Heart left ventricle (tissue), 16 donors: Measurements from ENCODE around the gene TTC24. TPM values are rescaled to one million over a fixed set of nuclear protein-coding genes. Genes with fewer than 3 reads are reported as not detected.

Experiments used
- ATAC-seq, 4 donors: fragments of 200-7000 bp; cut with Tn5 transposase; one replicate each; pipeline ENCODE4 v1.9.1; 2020 to 2022; ENCODE audit warnings: moderate library complexity in 4 of 4, mild to moderate bottlenecking in 3 of 4, moderate number of reproducible peaks in 1 of 4
- DNase-seq, 5 donors: peaks; one replicate each; pipeline ENCODE4 v3.0.0-alpha.2; 2020
- H3K27ac ChIP-seq, 12 donors: fragments of 200-600 bp; sonication (generic) in 4 of 12; one replicate each; pipeline versions ENCODE4 v1.5.0 to v1.8.0; 2016 to 2022; ENCODE audit warnings: mild to moderate bottlenecking in 2 of 12
- H3K27me3 ChIP-seq, 9 donors: fragments of 200-600 bp; sonication (generic) in 2 of 9; one replicate each; pipeline versions ENCODE4 v1.5.1 to v1.8.0; 2016 to 2022; ENCODE audit warnings: mild to moderate bottlenecking in 3 of 9
- H3K36me3 ChIP-seq, 9 donors: fragments of 200-600 bp; sonication (generic) in 2 of 9; one replicate each; pipeline versions ENCODE4 v1.5.0 to v1.8.0; 2018 to 2022; ENCODE audit warnings: mild to moderate bottlenecking in 2 of 9
- H3K4me1 ChIP-seq, 12 donors: fragments of 200-600 bp; sonication (generic) in 4 of 12; one replicate each; pipeline versions ENCODE4 v1.5.0 to v1.8.0; 2016 to 2022; ENCODE audit warnings: mild to moderate bottlenecking in 3 of 12
- H3K4me3 ChIP-seq, 12 donors: fragments of 200-600 bp; sonication (generic) in 4 of 12; one replicate each; pipeline versions ENCODE4 v1.5.0 to v1.8.0; 2017 to 2022; ENCODE audit warnings: mild to moderate bottlenecking in 9 of 12, moderate library complexity in 4 of 12
- H3K9me3 ChIP-seq, 12 donors: fragments of 200-600 bp; sonication (generic) in 4 of 12; one replicate each; pipeline versions ENCODE4 v1.5.0 to v1.8.0; 2016 to 2022; ENCODE audit warnings: mild to moderate bottlenecking in 1 of 12
- POLR2A ChIP-seq, 2 donors: fragments of 450-650 bp; IDR thresholded peaks; one replicate each; pipeline ENCODE4 v1.6.1; 2017; ENCODE audit warnings: antibody characterized with exemption in 2 of 2, mild to moderate bottlenecking in 2 of 2, moderate library complexity in 2 of 2
- whole genome bisulfite sequencing, 4 donors: extraction: QIAGEN DNeasy Blood & Tissue Kit in 2 of 4; methylation state at CpG; one replicate each; pipeline versions ENCODE4 v1.1.5 to v1.1.7; 2013 to 2018; 5-methylcytosine and 5-hydroxymethylcytosine counted together
- intact Hi-C, 10 donors: fragments of 100-400 bp; cut with DNase I; formaldehyde crosslinking; loops; one replicate each; pipeline versions ENCODE4 v1.11.1 to v1.14.2; 2022
- polyA plus RNA-seq, 2 donors: library from polyadenylated mRNA; stranded (reverse); fragments of 200-250 nt; gene quantifications; one replicate each; pipeline ENCODE4 v1.2.3, GENCODE V29; 2013
- total RNA-seq, 9 donors: library from RNA; depleted of rRNA in 2 of 9; stranded (reverse); fragments of >200 nt in 2 of 9; fragmentation: NEBNext Ultra II Directional in 3 of 9; extraction: Animal tissue kit (Norgen Biotek cat#: 25700) in 3 of 9; gene quantifications; one replicate each; pipeline versions ENCODE4 v1.1.0 to v1.2.4, GENCODE V29; 2016 to 2023
- TF ChIP-seq, protein P1 (sequence below), 12 donors: fragments of 200-600 bp; sonication (generic) in 4 of 12; IDR thresholded peaks; one replicate each; pipeline versions ENCODE4 v1.5.0 to v1.8.0; 2018 to 2022; ENCODE audit warnings: antibody characterized with exemption in 12 of 12, mild to moderate bottlenecking in 5 of 12
- donor health status: ischemic (EF 13 %, LVEDD 7.1; RV severe dilation, severe dysfunction).
- donor health status: healthy with polysubstance abuse.
- donor health status: DM: no; HTN: yes; CAD: no.
- donor health status: DM: no; HTN: no; CAD: no.
- donor health status: ischemic (EF 25% LVEDD 6.9; RV normal size, moderate dysfunction).
- donor health status: ischemic (EF 25% LVEDD 5.7; RV mildly dilated, moderate dysfunction).
- donor health status: healthy.
- donor health status: DM: yes; HTN: yes; CAD: no.
- donor health status: ischemic (EF 35%, LVEDD 5.7; RV mildly dilated, moderate dysfunction).
- donor health status: nonischemic (EF 11% LVEDD 7.7; RV severe dilation, severe dysfunction).
- donor health status: DM: yes; HTN: yes; CAD: no.
- donor health status: PGD.
- donor health status: ischemic (EF 29% LVEDD 5.4; RV normal size, mild dysfunction).
- donor health status: nonischemic (EF 23%, LVEDD 6.1; RV moderate dilation, normal function).

Gene TTC24
- total and polyA plus RNA-seq, 11 donors: 0.19 TPM; not detected in 10

DNA sequence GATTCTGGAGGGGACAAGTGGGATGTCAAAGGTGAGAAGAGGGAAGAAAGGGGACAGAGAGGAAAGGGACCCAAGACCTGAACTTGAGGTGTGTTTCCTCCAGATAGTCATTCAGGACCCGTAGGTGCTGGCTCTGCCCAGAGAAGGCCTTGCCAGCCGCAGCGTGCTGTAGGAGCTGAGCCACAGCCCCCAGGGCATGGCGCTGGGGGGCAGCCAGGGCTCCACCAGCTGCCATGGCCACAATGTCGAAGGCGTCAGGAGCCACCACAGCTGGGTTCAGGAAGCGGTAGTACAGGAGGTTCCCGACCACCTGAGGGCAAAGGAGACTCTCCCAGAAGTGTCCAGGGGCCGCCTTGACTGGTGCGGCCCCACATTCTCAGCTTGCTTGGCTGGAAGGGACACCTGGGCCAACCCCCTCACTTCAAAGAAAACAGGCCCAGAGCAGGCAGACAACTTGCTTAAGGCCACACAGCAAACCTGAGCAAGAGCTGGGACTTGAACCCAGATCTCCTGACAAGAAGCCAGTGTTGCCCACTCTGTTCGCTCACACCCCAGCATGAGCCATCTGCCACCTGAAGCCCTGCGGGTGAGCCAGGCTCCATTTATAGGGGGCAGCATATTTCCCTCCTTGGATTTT is 45.0 kb upstream of the TTC24 start:
- no peak for DNase-seq
- Histone ChIP-seq H3K4me3 (no peak overlapping the region), H3K9me3 (no peaks in the 10 kb centered on the region), H3K27ac (no peak overlapping the region), H3K4me1 (no peaks in the 10 kb centered on the region), H3K36me3 (peaks cover 0 to 5% (median 0%) of the 10 kb centered on the region in 9 donors), H3K27me3 (no peaks in the 10 kb centered on the region)
- no peak for ATAC-seq
- 92 to 98% (median 94%) methylated on average over 5 to 12 of the region's 12 CpGs for WGBS, 4 donors
- intact Hi-C loops: no loop called here
- no peak for TF ChIP-seq POLR2A (IDR thresholded peaks at IDR 0.05)
- TF ChIP-seq, protein P1, sequence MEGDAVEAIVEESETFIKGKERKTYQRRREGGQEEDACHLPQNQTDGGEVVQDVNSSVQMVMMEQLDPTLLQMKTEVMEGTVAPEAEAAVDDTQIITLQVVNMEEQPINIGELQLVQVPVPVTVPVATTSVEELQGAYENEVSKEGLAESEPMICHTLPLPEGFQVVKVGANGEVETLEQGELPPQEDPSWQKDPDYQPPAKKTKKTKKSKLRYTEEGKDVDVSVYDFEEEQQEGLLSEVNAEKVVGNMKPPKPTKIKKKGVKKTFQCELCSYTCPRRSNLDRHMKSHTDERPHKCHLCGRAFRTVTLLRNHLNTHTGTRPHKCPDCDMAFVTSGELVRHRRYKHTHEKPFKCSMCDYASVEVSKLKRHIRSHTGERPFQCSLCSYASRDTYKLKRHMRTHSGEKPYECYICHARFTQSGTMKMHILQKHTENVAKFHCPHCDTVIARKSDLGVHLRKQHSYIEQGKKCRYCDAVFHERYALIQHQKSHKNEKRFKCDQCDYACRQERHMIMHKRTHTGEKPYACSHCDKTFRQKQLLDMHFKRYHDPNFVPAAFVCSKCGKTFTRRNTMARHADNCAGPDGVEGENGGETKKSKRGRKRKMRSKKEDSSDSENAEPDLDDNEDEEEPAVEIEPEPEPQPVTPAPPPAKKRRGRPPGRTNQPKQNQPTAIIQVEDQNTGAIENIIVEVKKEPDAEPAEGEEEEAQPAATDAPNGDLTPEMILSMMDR (IDR thresholded peaks at IDR 0.05): no peak

- H3K4me1 ChIP-seq: peaks cover 0 to 7% (median 0%) of the 10 kb centered on the region in 12 donors
- WGBS, 4 donors: 91 to 97% (median 94%) methylated on average over 9 of the region's 9 CpGs
- peaks cover 0 to 5% (median 0%) of the 10 kb centered on the region in 9 donors for H3K36me3 ChIP-seq
- intact Hi-C loops: no loop called here
- H3K4me3 ChIP-seq: no peak overlapping the region
- no peaks in the 10 kb centered on the region for H3K9me3 ChIP-seq
- ATAC-seq: no peak
- no peaks in the 10 kb centered on the region for H3K27me3 ChIP-seq
- H3K27ac ChIP-seq: no peak overlapping the region
- TF ChIP-seq, protein P1 (IDR thresholded peaks at IDR 0.05): no peak
- TF ChIP-seq POLR2A (IDR thresholded peaks at IDR 0.05): no peak
- no peak for DNase-seq
These were observed 42.5 kb upstream of the TTC24 start for GRCh38 chr1:156537027-156537426.

- H3K27me3 ChIP-seq: no peaks in the 10 kb centered on the region
These were observed 40.6 kb upstream of the TTC24 start for GRCh38 chr1:156538711-156539440.

More at GRCh38 chr1:156538711-156539440, 40.6 kb upstream of the TTC24 start:
- no peak overlapping the region for H3K27ac ChIP-seq
- H3K36me3 ChIP-seq: no peaks in the 10 kb centered on the region
- intact Hi-C loops: no loop called here
- no peaks in the 10 kb centered on the region for H3K9me3 ChIP-seq
- DNase-seq (no peak), ATAC-seq (no peak)
- peaks cover 0 to 7% (median 0%) of the 10 kb centered on the region in 12 donors for H3K4me1 ChIP-seq
- TF ChIP-seq POLR2A (IDR thresholded peaks at IDR 0.05): no peak
- TF ChIP-seq, protein P1 (IDR thresholded peaks at IDR 0.05): no peak
- no peak overlapping the region for H3K4me3 ChIP-seq
- WGBS, 4 donors: 90 to 93% (median 92%) methylated on average over 9 to 10 of the region's 10 CpGs
